IMR-90 (cell line): Measurements from ENCODE around the gene PKD1. TPM values are rescaled to one million over a fixed set of nuclear protein-coding genes. Genes with fewer than 3 reads are reported as not detected.

Experiments used
- ATAC-seq: fragments of 200-7000 bp; cut with Tn5 transposase; 2 replicates; pipeline ENCODE4 v1.9.1; 2020; ENCODE audit warnings: low read depth, mild to moderate bottlenecking, moderate library complexity
- BruUV-seq: library from RNA; stranded (reverse); fragments of 400-500 nt; replicated peaks from 2 replicates; lab custom pipeline; 2021; lab: Mats Ljungman, UMichigan
- CTCF ChIA-PET: fragments of 300-600 bp; formaldehyde crosslinking; extraction: SDS; loops from one replicate; lab custom pipeline; 2021; ENCODE audit warnings: antibody characterized with exemption; lab: Yijun Ruan, JAX
- POLR2A ChIA-PET: fragments of 300-600 bp; sonication (Branson Sonifier 250); formaldehyde crosslinking; loops from one replicate; lab custom pipeline; 2022; ENCODE audit warnings: antibody characterized with exemption; ENCODE audit not compliant: unreplicated experiment; lab: Charles Lee
- DNase-seq: peaks from one replicate; pipeline ENCODE4 v3.0.0; 2013
- H2AFZ ChIP-seq: replicated peaks from 2 replicates; pipeline ENCODE3; 2013; ENCODE audit warnings: low read length, mild to moderate bottlenecking; ENCODE audit not compliant: poor library complexity
- H2AK5ac ChIP-seq: 2 replicates; pipeline ENCODE4 v1.6.1; 2013; ENCODE audit warnings: low read depth, low read length, inconsistent platforms
- H2AK9ac ChIP-seq: replicated peaks from 2 replicates; pipeline ENCODE3; 2013; ENCODE audit warnings: mild to moderate bottlenecking, low read depth, low read length, moderate library complexity; ENCODE audit not compliant: poor library complexity
- H2BK120ac ChIP-seq: 2 replicates; pipeline ENCODE4 v1.6.1; 2013; ENCODE audit warnings: low read depth, low read length, inconsistent platforms
- H2BK15ac ChIP-seq: 3 replicates; pipeline ENCODE4 v1.6.1; 2013; ENCODE audit warnings: low read depth, low read length, inconsistent platforms
- H2BK20ac ChIP-seq: 2 replicates; pipeline ENCODE4 v1.6.1; 2013; ENCODE audit warnings: low read depth, mild to moderate bottlenecking, inconsistent platforms, low read length, moderate library complexity
- H2BK5ac ChIP-seq: 2 replicates; pipeline ENCODE4 v1.6.1; 2013; ENCODE audit warnings: mild to moderate bottlenecking, low read depth, low read length, inconsistent platforms; ENCODE audit not compliant: poor library complexity, severe bottlenecking
- H3K14ac ChIP-seq: replicated peaks from 2 replicates; pipeline ENCODE4 v1.6.1; 2013; ENCODE audit warnings: low read depth, low read length, inconsistent platforms
- H3K18ac ChIP-seq: 2 replicates; pipeline ENCODE4 v1.6.1; 2013; ENCODE audit warnings: low read depth, low read length, control low read depth
- H3K23ac ChIP-seq: 2 replicates; pipeline ENCODE4 v1.6.1; 2013; ENCODE audit warnings: low read depth, low read length, inconsistent platforms
- H3K27ac ChIP-seq: 2 replicates; pipeline ENCODE4 v1.5.1; 2013; ENCODE audit warnings: mild to moderate bottlenecking, control low read depth, low read length; ENCODE audit not compliant: insufficient read depth
- H3K27me3 ChIP-seq: 2 replicates; pipeline ENCODE4 v1.6.1; 2013; ENCODE audit warnings: low read length; ENCODE audit not compliant: control insufficient read depth, insufficient read depth
- H3K36me3 ChIP-seq: 2 replicates; pipeline ENCODE4 v1.6.1; 2013; ENCODE audit warnings: low read length, mixed read lengths; ENCODE audit not compliant: control insufficient read depth, insufficient read depth
- H3K4ac ChIP-seq: 2 replicates; pipeline ENCODE4 v1.6.1; 2013; ENCODE audit warnings: low read depth, low read length, inconsistent platforms
- H3K4me1 ChIP-seq: 2 replicates; pipeline ENCODE4 v1.6.1; 2013; ENCODE audit warnings: low read length, mixed read lengths; ENCODE audit not compliant: control insufficient read depth, insufficient read depth
- H3K4me2 ChIP-seq: 2 replicates; pipeline ENCODE4 v1.6.1; 2013; ENCODE audit warnings: low read depth, mild to moderate bottlenecking, control low read depth, low read length, moderate library complexity
- H3K4me3 ChIP-seq: 2 replicates; pipeline ENCODE4 v1.5.1; 2013; ENCODE audit warnings: low read depth, mild to moderate bottlenecking, control low read depth, low read length, moderate library complexity; ENCODE audit not compliant: insufficient read depth
- H3K56ac ChIP-seq: 2 replicates; pipeline ENCODE4 v1.6.1; 2013; ENCODE audit warnings: low read length, inconsistent platforms; ENCODE audit not compliant: insufficient read depth; ENCODE audit errors: extremely low read depth
- H3K79me1 ChIP-seq, 2 experiments: 2 replicates each; pipeline ENCODE4 v1.6.1; 2013; ENCODE audit warnings: low read length in 2 of 2, inconsistent platforms in 1 of 2, low read depth in 1 of 2
- H3K9ac ChIP-seq: 2 replicates; pipeline ENCODE4 v1.6.1; 2013; ENCODE audit warnings: low read depth, low read length, control low read depth
- H3K9me1 ChIP-seq: 2 replicates; pipeline ENCODE4 v1.6.1; 2013; ENCODE audit warnings: low read length, inconsistent platforms; ENCODE audit not compliant: insufficient read depth
- H3K9me3 ChIP-seq: 2 replicates; pipeline ENCODE4 v1.6.1; 2013; ENCODE audit warnings: low read length; ENCODE audit not compliant: control insufficient read depth, insufficient read depth
- H4K20me1 ChIP-seq: 2 replicates; pipeline ENCODE4 v1.6.1; 2013; ENCODE audit warnings: low read length, inconsistent platforms; ENCODE audit not compliant: insufficient read depth
- H4K5ac ChIP-seq: 2 replicates; pipeline ENCODE4 v1.6.1; 2013; ENCODE audit warnings: mild to moderate bottlenecking, low read depth, low read length, control low read depth
- H4K8ac ChIP-seq, 2 experiments: 2 replicates each; pipeline ENCODE4 v1.6.1; 2013; ENCODE audit warnings: low read depth in 2 of 2, low read length in 2 of 2, control low read depth in 1 of 2, inconsistent platforms in 1 of 2
- H4K91ac ChIP-seq: 2 replicates; pipeline ENCODE4 v1.6.1; 2013; ENCODE audit warnings: low read depth, low read length, inconsistent platforms; ENCODE audit not compliant: insufficient read depth
- BHLHE40 ChIP-seq: fragments of 150-350 bp; IDR thresholded peaks from 2 replicates; pipeline ENCODE4 v1.6.1; 2016; ENCODE audit warnings: mild to moderate bottlenecking, low read depth, low read length
- CEBPB ChIP-seq: IDR thresholded peaks from 2 replicates; pipeline ENCODE4 v1.6.1; 2012; ENCODE audit warnings: low read depth, low read length, improper control_type of control experiment
- CHD1 ChIP-seq: IDR thresholded peaks from 2 replicates; pipeline ENCODE4 v1.6.1; 2012; ENCODE audit warnings: low read depth, low read length, improper control_type of control experiment
- FOS ChIP-seq: fragments of 150-350 bp; IDR thresholded peaks from 2 replicates; pipeline ENCODE4 v1.6.1; 2016; ENCODE audit warnings: low read depth, low read length
- MAZ ChIP-seq: IDR thresholded peaks from 2 replicates; pipeline ENCODE4 v1.6.1; 2012; ENCODE audit warnings: low read depth, mild to moderate bottlenecking, low read length, improper control_type of control experiment, moderate library complexity, borderline replicate concordance
- MXI1 ChIP-seq: IDR thresholded peaks from 2 replicates; pipeline ENCODE4 v1.6.1; 2012; ENCODE audit warnings: low read depth, mild to moderate bottlenecking, low read length, moderate library complexity, borderline replicate concordance
- NFE2L2 ChIP-seq: fragments of 150-350 bp; IDR thresholded peaks from 2 replicates; pipeline ENCODE4 v1.6.1; 2016; ENCODE audit warnings: low read depth, mild to moderate bottlenecking, low read length
- POLR2A ChIP-seq: IDR thresholded peaks from 2 replicates; pipeline ENCODE4 v1.6.1; 2012; ENCODE audit warnings: mild to moderate bottlenecking, low read depth, low read length
- RAD21 ChIP-seq: IDR thresholded peaks from 2 replicates; pipeline ENCODE4 v1.6.1; 2012; ENCODE audit warnings: low read length, improper control_type of control experiment
- RCOR1 ChIP-seq: IDR thresholded peaks from 2 replicates; pipeline ENCODE4 v1.6.1; 2012; ENCODE audit warnings: mild to moderate bottlenecking, low read length, improper control_type of control experiment; ENCODE audit not compliant: insufficient replicate concordance
- RFX5 ChIP-seq: IDR thresholded peaks from 2 replicates; pipeline ENCODE4 v1.8.0; 2012; ENCODE audit warnings: low read depth, mild to moderate bottlenecking, low read length, moderate library complexity
- SMC3 ChIP-seq: fragments of 150-350 bp; IDR thresholded peaks from 2 replicates; pipeline ENCODE4 v1.6.1; 2016; ENCODE audit warnings: low read depth, mild to moderate bottlenecking, antibody characterized with exemption, low read length, moderate library complexity
- WGBS, 2 experiments: methylation state at CpG; one replicate each; pipeline versions ENCODE4 v1.1.5 to v1.1.7; 2013; ENCODE audit warnings: missing lambda C conversion rate in 2 of 2; ENCODE audit not compliant: insufficient read length in 1 of 2; ENCODE audit errors: extremely low coverage in 2 of 2; 5-methylcytosine and 5-hydroxymethylcytosine counted together
- dilution Hi-C: fragments of 300-500 bp; cut with HindIII; formaldehyde crosslinking; loops from one replicate; pipeline ENCODE4 v1.14.3; 2018; ENCODE audit warnings: low sequenced_read_pairs; ENCODE audit not compliant: unreplicated experiment
- in situ Hi-C: fragments of 300-500 bp; cut with MboI; formaldehyde crosslinking; loops from 3 replicates; pipeline ENCODE4 v1.14.3; 2019; ENCODE audit warnings: low sequenced_read_pairs, inconsistent platforms, mixed read lengths
- intact Hi-C: fragments of 100-400 bp; cut with micrococcal nuclease; formaldehyde crosslinking; loops from 2 replicates; pipeline ENCODE4 v1.10.0; 2022
- polyA plus RNA-seq, 3 experiments: library from polyadenylated mRNA; depleted of rRNA; stranded (reverse); fragments of >200 nt; gene quantifications; 2 replicates each; pipeline ENCODE4 v1.2.3, GENCODE V29; 2012; ENCODE audit warnings: low replicate concordance in 1 of 3
- total RNA-seq: library from RNA; depleted of rRNA; stranded (reverse); fragments of >200 nt; gene quantifications from 2 replicates; pipeline ENCODE4 v1.2.3, GENCODE V29; 2012
- TF ChIP-seq, protein P1 (sequence below): fragments of 150-350 bp; IDR thresholded peaks from 2 replicates; pipeline ENCODE4 v1.6.1; 2016; ENCODE audit warnings: low read depth, mild to moderate bottlenecking, low read length, moderate library complexity, borderline replicate concordance

Gene PKD1
- total and polyA plus RNA-seq, 2 of the 4 experiments (the other 2 are of a cell fraction), result 7.9 to 97.3 TPM

- Histone ChIP-seq H3K36me3 (peaks cover 64% of the 10 kb centered on the region), H4K91ac (no peak overlapping the region), H4K20me1 (no peaks in the 10 kb centered on the region; the same call in 1 of the 2 replicates), H2BK15ac (no peak overlapping the region), H3K4ac (no peak overlapping the region), H2BK120ac (no peak overlapping the region), H2BK20ac (no peak overlapping the region), H2AK5ac (no peak overlapping the region), H3K14ac (no peak overlapping the region), H3K4me1 (no peaks in the 10 kb centered on the region), H3K9ac (no peak overlapping the region), H3K79me1 (peaks cover 0 to 9% of the 10 kb centered on the region in 2 experiments; a peak in 1 of 4 replicates), H2BK5ac (no peak overlapping the region), H3K9me1 (0 out of 2 replicates have a peak, but pooled peaks cover 5% of the 10 kb centered on the region), H2AK9ac (no peak overlapping the region), H3K18ac (no peak overlapping the region), H3K56ac (no peak overlapping the region), H3K27ac (no peak overlapping the region), H4K8ac (no peak overlapping the region), H4K5ac (no peak overlapping the region), H3K23ac (no peak overlapping the region), H3K4me2 (no peak overlapping the region), H3K9me3 (no peaks in the 10 kb centered on the region), H3K27me3 (no peaks in the 10 kb centered on the region), H3K4me3 (no peak overlapping the region), H2AFZ (no peak overlapping the region)
- BruUV-seq, result no TSS peak
- intact Hi-C loops, result no loop called here
- dilution Hi-C loops, result no loop called here
- TF ChIP-seq CEBPB, result no peak
- TF ChIP-seq POLR2A, result no peak
- no peak for TF ChIP-seq MAZ
- TF ChIP-seq NFE2L2, result no peak
- TF ChIP-seq RAD21, result no peak
- no peak for TF ChIP-seq MXI1
- no peak for TF ChIP-seq SMC3
- no peak for TF ChIP-seq BHLHE40
- no peak for TF ChIP-seq FOS
- no peak for TF ChIP-seq RFX5
- TF ChIP-seq RCOR1, result no peak
- TF ChIP-seq CHD1, result no peak
- TF ChIP-seq, protein P1, sequence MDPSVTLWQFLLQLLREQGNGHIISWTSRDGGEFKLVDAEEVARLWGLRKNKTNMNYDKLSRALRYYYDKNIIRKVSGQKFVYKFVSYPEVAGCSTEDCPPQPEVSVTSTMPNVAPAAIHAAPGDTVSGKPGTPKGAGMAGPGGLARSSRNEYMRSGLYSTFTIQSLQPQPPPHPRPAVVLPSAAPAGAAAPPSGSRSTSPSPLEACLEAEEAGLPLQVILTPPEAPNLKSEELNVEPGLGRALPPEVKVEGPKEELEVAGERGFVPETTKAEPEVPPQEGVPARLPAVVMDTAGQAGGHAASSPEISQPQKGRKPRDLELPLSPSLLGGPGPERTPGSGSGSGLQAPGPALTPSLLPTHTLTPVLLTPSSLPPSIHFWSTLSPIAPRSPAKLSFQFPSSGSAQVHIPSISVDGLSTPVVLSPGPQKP, result no peak
- WGBS, 2 experiments, result 95% methylated on average over 12 of the region's 28 CpGs; no CpG with 5 or more reads in 1 of the 2 experiments
- POLR2A ChIA-PET, result no interaction called here
- CTCF ChIA-PET, result no interaction called here
- ATAC-seq, result no peak
- DNase-seq, result no peak
- in situ Hi-C loops, result no loop called here
Measured at GRCh38 chr16:2062801-2063200, 72.9 kb downstream of the PKD1 start.
